Adrenal gland (tissue), 5 donors: Measurements from ENCODE around the gene RIF1.

ENCODE experiments used
- POLR2A ChIP-seq, 2 donors: fragments of 450-650 bp; IDR thresholded peaks; one replicate each; pipeline ENCODE4 v1.6.1; 2017; ENCODE audit warnings: antibody characterized with exemption in 2 of 2, mild to moderate bottlenecking in 2 of 2, moderate library complexity in 1 of 2
- TF ChIP-seq, protein P1 (sequence below), 6 experiments: fragments of 450-650 bp in 4 of 6; fragments of 200-600 bp in 2 of 6; sonication (generic) in 1 of 6; IDR thresholded peaks; 1 replicate in 5 of 6; 2 replicates in 1 of 6; pipeline versions ENCODE4 v1.5.1 to v1.8.0; 2016 to 2021; ENCODE audit warnings: antibody characterized with exemption in 6 of 6, mild to moderate bottlenecking in 2 of 6, moderate library complexity in 1 of 6
- donor health status: DM: no; HTN: no; CAD: no.

GRCh38 chr2:151407281-151407680, 2.4 kb upstream of the RIF1 start:
- TF ChIP-seq, protein P1, sequence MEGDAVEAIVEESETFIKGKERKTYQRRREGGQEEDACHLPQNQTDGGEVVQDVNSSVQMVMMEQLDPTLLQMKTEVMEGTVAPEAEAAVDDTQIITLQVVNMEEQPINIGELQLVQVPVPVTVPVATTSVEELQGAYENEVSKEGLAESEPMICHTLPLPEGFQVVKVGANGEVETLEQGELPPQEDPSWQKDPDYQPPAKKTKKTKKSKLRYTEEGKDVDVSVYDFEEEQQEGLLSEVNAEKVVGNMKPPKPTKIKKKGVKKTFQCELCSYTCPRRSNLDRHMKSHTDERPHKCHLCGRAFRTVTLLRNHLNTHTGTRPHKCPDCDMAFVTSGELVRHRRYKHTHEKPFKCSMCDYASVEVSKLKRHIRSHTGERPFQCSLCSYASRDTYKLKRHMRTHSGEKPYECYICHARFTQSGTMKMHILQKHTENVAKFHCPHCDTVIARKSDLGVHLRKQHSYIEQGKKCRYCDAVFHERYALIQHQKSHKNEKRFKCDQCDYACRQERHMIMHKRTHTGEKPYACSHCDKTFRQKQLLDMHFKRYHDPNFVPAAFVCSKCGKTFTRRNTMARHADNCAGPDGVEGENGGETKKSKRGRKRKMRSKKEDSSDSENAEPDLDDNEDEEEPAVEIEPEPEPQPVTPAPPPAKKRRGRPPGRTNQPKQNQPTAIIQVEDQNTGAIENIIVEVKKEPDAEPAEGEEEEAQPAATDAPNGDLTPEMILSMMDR (IDR thresholded peaks at IDR 0.05) = no peak
- no peak for TF ChIP-seq POLR2A (IDR thresholded peaks at IDR 0.05)
